ENCODE measurements around the gene OR52E4. TPM values are rescaled to one million over a fixed set of nuclear protein-coding genes. Genes with fewer than 3 reads are reported as not detected.

Gene OR52E4
- total and polyA plus RNA-seq, 2 of the 4 experiments (the other 2 are of a cell fraction), result not detected

DNA sequence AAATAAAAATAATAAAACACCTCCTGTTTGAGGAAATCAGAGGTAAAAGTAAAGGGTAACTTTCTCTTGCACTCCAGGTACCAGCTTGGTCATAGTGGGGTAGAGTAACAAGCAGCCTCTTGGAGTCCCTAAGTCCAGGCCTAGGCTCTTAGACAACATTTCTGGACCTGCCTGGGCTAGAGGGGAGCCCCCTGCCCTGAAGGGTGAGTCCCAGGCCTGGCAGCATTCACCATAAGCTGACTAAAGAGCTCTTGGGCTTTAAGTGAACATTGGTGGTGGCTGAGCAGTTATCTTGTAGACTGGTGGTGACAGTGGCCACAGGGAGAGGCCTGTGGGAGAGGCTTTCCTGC is 43.0 kb downstream of the OR52E4 start:
- BruUV-seq (replicated peaks), result no TSS peak
- no peak for DNase-seq
- no peak overlapping the region for H2BK5ac ChIP-seq (ENCODE audit: low read depth, low read length, poor library complexity, severe bottlenecking)
- no peak for ATAC-seq (ENCODE audit: low read depth)
- no peak overlapping the region for H4K5ac ChIP-seq (ENCODE audit: low read depth, low read length)
- H3K18ac ChIP-seq (ENCODE audit: low read depth, low read length), result no peak overlapping the region
- no peaks in the 10 kb centered on the region for H4K20me1 ChIP-seq (ENCODE audit: insufficient read depth, low read length)
- no peak overlapping the region for H3K4me3 ChIP-seq (ENCODE audit: insufficient read depth, low read depth, low read length)
- no peak overlapping the region for H2BK20ac ChIP-seq (ENCODE audit: low read depth, low read length)
- H3K23ac ChIP-seq (ENCODE audit: low read depth, low read length), result no peak overlapping the region
- no peaks in the 10 kb centered on the region for H3K79me1 ChIP-seq (ENCODE audit: low read depth in 1 of 2, low read length in 2 of 2)
- in situ Hi-C loops (cut with MboI; ENCODE audit: low sequenced_read_pairs), result no loop called here
- no peak overlapping the region for H3K4me2 ChIP-seq (ENCODE audit: low read depth, low read length)
- TF ChIP-seq RFX5 (IDR thresholded peaks at IDR 0.05; ENCODE audit: low read depth, low read length) (no peak), CEBPB (IDR thresholded peaks at IDR 0.05; ENCODE audit: low read depth, low read length) (no peak), NFE2L2 (IDR thresholded peaks at IDR 0.05; ENCODE audit: low read depth, low read length) (no peak), USF2 (IDR thresholded peaks at IDR 0.05; ENCODE audit: low read depth, low read length) (no peak), SMC3 (IDR thresholded peaks at IDR 0.05; ENCODE audit: low read depth, low read length) (no peak)
- intact Hi-C loops (cut with micrococcal nuclease), result no loop called here
- no peak overlapping the region for H2AK9ac ChIP-seq (replicated peaks; ENCODE audit: low read depth, low read length, poor library complexity)
- dilution Hi-C loops (cut with HindIII; ENCODE audit: low sequenced_read_pairs, unreplicated experiment), result no loop called here
- no peaks in the 10 kb centered on the region for H3K27me3 ChIP-seq (ENCODE audit: control insufficient read depth, insufficient read depth, low read length)
- no peaks in the 10 kb centered on the region for H3K9me1 ChIP-seq (ENCODE audit: insufficient read depth, low read length)
- ChIA-PET POLR2A (ENCODE audit: unreplicated experiment) (no interaction called here), CTCF (no interaction called here)
- no peaks in the 10 kb centered on the region for H3K36me3 ChIP-seq (ENCODE audit: control insufficient read depth, insufficient read depth, low read length)
- no peak overlapping the region for H2AFZ ChIP-seq (replicated peaks; ENCODE audit: low read length, poor library complexity)
- H3K56ac ChIP-seq (ENCODE audit: extremely low read depth, insufficient read depth, low read length), result no peak overlapping the region
- no peak overlapping the region for H3K27ac ChIP-seq (ENCODE audit: insufficient read depth, low read length)
- no peak overlapping the region for H2AK5ac ChIP-seq (ENCODE audit: low read depth, low read length)
- H3K14ac ChIP-seq (replicated peaks; ENCODE audit: low read depth, low read length), result no peak overlapping the region
- H3K9ac ChIP-seq (ENCODE audit: low read depth, low read length), result no peak overlapping the region
- no peak overlapping the region for H2BK15ac ChIP-seq (ENCODE audit: low read depth, low read length)
- peaks cover 15% of the 10 kb centered on the region for H3K9me3 ChIP-seq (ENCODE audit: control insufficient read depth, insufficient read depth, low read length)
- no peak overlapping the region for H2BK120ac ChIP-seq (ENCODE audit: low read depth, low read length)
- no peaks in the 10 kb centered on the region for H3K4me1 ChIP-seq (ENCODE audit: control insufficient read depth, insufficient read depth, low read length)
- no peak overlapping the region for H4K91ac ChIP-seq (ENCODE audit: insufficient read depth, low read depth, low read length)
- H3K4ac ChIP-seq (ENCODE audit: low read depth, low read length), result no peak overlapping the region
- no peak overlapping the region for H4K8ac ChIP-seq (ENCODE audit: low read depth in 2 of 2, low read length in 2 of 2)

All from IMR-90 (cell line).